NCI-H748 (cell line): ENCODE data around the gene DVL1.

Experiments
- DNase-seq: peaks from one replicate; lab custom pipeline; 2025; ENCODE audit not compliant: unreplicated experiment; lab: John Stamatoyannopoulos, UW

The DVL1 gene

GRCh38 chr1:1285611-1286311 lies 63.5 kb downstream of the DVL1 start:
- no peak for DNase-seq
